Panc1 (cell line): ENCODE results near the gene PLCB1. TPM values are rescaled to one million over a fixed set of nuclear protein-coding genes. Genes with fewer than 3 reads are reported as not detected.

Source experiments
- ATAC-seq: fragments of 200-7000 bp; cut with Tn5 transposase; 2 replicates; pipeline ENCODE4 v1.9.1; 2020; ENCODE audit warnings: mild to moderate bottlenecking, moderate library complexity
- BruUV-seq: library from RNA; stranded (reverse); fragments of 400-500 nt; replicated peaks from 2 replicates; lab custom pipeline; 2021; lab: Mats Ljungman, UMichigan
- CTCF ChIA-PET: fragments of 300-600 bp; sonication (Branson Sonifier 250); formaldehyde crosslinking; loops from one replicate; lab custom pipeline; 2022; ENCODE audit warnings: antibody characterized with exemption; lab: Charles Lee
- POLR2A ChIA-PET: fragments of 300-600 bp; sonication (Branson Sonifier 250); formaldehyde crosslinking; loops from one replicate; lab custom pipeline; 2022; ENCODE audit warnings: antibody characterized with exemption; lab: Charles Lee
- DNase-seq: peaks from one replicate; pipeline ENCODE4 v3.0.0-alpha.2; 2010; ENCODE audit warnings: low read depth, low spot score
- H3K27ac ChIP-seq: 2 replicates; pipeline ENCODE4 v1.5.1; 2011; ENCODE audit warnings: mild to moderate bottlenecking, low read length, inconsistent platforms
- H3K27me3 ChIP-seq: fragments of 200-500 bp; sonication (Bioruptor generic); 2 replicates; pipeline ENCODE4 v1.6.0; 2014; ENCODE audit warnings: low read length, inconsistent platforms; ENCODE audit not compliant: control insufficient read depth, insufficient read depth
- H3K36me3 ChIP-seq: fragments of 200-500 bp; sonication (Bioruptor generic); 2 replicates; pipeline ENCODE4 v1.5.1; 2014; ENCODE audit warnings: inconsistent platforms, mild to moderate bottlenecking, low read length, moderate library complexity; ENCODE audit not compliant: control insufficient read depth, insufficient read depth
- H3K4me1 ChIP-seq: 2 replicates; pipeline ENCODE4 v1.5.1; 2011; ENCODE audit warnings: inconsistent platforms, mild to moderate bottlenecking, low read length, moderate library complexity; ENCODE audit not compliant: control insufficient read depth, insufficient read depth
- H3K4me3 ChIP-seq, 2 experiments: 2 replicates each; pipeline ENCODE4 v1.5.1; 2011 to 2012; ENCODE audit warnings: low read depth in 2 of 2, low read length in 2 of 2, mild to moderate bottlenecking in 2 of 2, inconsistent platforms in 1 of 2, moderate library complexity in 1 of 2
- H3K9me3 ChIP-seq: fragments of 200-500 bp; sonication (Bioruptor generic); 2 replicates; pipeline ENCODE4 v1.5.1; 2014; ENCODE audit warnings: low read depth, mild to moderate bottlenecking, inconsistent platforms, low read length, moderate library complexity; ENCODE audit not compliant: control insufficient read depth, insufficient read depth
- POLR2AphosphoS5 ChIP-seq: IDR thresholded peaks from 2 replicates; pipeline ENCODE4 v1.6.1; 2012; ENCODE audit warnings: mild to moderate bottlenecking, low read depth, low read length, moderate library complexity
- SIN3A ChIP-seq: IDR thresholded peaks from 2 replicates; pipeline ENCODE4 v1.6.1; 2012; ENCODE audit warnings: low read depth, mild to moderate bottlenecking, low read length, moderate library complexity, borderline replicate concordance; ENCODE audit not compliant: insufficient read depth
- TCF7L2 ChIP-seq: IDR thresholded peaks from 2 replicates; pipeline ENCODE4 v1.6.1; 2011; ENCODE audit warnings: mild to moderate bottlenecking, low read depth, low read length, inconsistent platforms
- in situ Hi-C: cut with HindIII; loops from 2 replicates; pipeline ENCODE4 v1.10.0; 2016; ENCODE audit warnings: low sequenced_read_pairs, low pct_unique_long_range_greater_than_20kb
- intact Hi-C: fragments of 100-400 bp; cut with micrococcal nuclease; formaldehyde crosslinking; loops from one replicate; pipeline ENCODE4 v1.10.0; 2022; ENCODE audit not compliant: unreplicated experiment
- total RNA-seq: library from RNA; stranded (reverse); gene quantifications from one replicate; pipeline ENCODE4 v1.2.1, GENCODE V29; 2021; ENCODE audit not compliant: unreplicated experiment
- TF ChIP-seq, protein P1 (sequence below): fragments of 450-650 bp; IDR thresholded peaks from 2 replicates; pipeline ENCODE4 v1.5.1; 2017; ENCODE audit warnings: mild to moderate bottlenecking
- TF ChIP-seq, protein P2 (sequence below), 2 experiments: IDR thresholded peaks; 2 replicates each; pipeline ENCODE4 v1.6.1; 2011 to 2012; ENCODE audit warnings: low read depth in 2 of 2, control low read depth in 1 of 2, low read length in 1 of 2, mild to moderate bottlenecking in 1 of 2, moderate library complexity in 1 of 2; ENCODE audit not compliant: insufficient read depth in 1 of 2

PLCB1 gene
- total RNA-seq, 1 experiment from 2014 or later: 0.59 TPM

DNA sequence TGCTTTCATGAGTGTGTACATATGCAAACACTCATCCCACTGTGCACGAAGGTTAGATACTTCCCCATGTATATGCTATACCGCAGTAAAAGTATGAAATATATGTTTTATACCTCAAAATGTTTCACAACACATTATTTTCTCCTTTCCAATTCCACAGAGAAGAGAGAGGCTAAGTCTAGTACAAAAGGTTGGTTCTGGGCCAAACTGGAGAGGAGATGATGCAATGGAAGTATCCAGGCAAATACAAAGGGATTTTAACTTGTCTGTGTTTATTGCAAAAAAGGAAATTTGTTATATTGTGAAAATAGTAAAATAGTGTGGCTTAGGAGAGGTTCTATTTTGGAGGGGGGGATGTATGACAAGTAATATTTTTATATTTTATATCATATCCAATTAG, 112.6 kb downstream of the PLCB1 start:
- Histone ChIP-seq H3K36me3 (no peaks in the 10 kb centered on the region), H3K27ac (no peak overlapping the region), H3K4me1 (no peaks in the 10 kb centered on the region), H3K9me3 (no peaks in the 10 kb centered on the region), H3K4me3 (no peak overlapping the region), H3K27me3 (no peaks in the 10 kb centered on the region)
- POLR2A ChIA-PET: no interaction called here
- CTCF ChIA-PET: no interaction called here
- TF ChIP-seq, protein P1, sequence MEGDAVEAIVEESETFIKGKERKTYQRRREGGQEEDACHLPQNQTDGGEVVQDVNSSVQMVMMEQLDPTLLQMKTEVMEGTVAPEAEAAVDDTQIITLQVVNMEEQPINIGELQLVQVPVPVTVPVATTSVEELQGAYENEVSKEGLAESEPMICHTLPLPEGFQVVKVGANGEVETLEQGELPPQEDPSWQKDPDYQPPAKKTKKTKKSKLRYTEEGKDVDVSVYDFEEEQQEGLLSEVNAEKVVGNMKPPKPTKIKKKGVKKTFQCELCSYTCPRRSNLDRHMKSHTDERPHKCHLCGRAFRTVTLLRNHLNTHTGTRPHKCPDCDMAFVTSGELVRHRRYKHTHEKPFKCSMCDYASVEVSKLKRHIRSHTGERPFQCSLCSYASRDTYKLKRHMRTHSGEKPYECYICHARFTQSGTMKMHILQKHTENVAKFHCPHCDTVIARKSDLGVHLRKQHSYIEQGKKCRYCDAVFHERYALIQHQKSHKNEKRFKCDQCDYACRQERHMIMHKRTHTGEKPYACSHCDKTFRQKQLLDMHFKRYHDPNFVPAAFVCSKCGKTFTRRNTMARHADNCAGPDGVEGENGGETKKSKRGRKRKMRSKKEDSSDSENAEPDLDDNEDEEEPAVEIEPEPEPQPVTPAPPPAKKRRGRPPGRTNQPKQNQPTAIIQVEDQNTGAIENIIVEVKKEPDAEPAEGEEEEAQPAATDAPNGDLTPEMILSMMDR: no peak
- TF ChIP-seq POLR2AphosphoS5 (no peak), SIN3A (no peak), TCF7L2 (no peak)
- TF ChIP-seq, protein P2, sequence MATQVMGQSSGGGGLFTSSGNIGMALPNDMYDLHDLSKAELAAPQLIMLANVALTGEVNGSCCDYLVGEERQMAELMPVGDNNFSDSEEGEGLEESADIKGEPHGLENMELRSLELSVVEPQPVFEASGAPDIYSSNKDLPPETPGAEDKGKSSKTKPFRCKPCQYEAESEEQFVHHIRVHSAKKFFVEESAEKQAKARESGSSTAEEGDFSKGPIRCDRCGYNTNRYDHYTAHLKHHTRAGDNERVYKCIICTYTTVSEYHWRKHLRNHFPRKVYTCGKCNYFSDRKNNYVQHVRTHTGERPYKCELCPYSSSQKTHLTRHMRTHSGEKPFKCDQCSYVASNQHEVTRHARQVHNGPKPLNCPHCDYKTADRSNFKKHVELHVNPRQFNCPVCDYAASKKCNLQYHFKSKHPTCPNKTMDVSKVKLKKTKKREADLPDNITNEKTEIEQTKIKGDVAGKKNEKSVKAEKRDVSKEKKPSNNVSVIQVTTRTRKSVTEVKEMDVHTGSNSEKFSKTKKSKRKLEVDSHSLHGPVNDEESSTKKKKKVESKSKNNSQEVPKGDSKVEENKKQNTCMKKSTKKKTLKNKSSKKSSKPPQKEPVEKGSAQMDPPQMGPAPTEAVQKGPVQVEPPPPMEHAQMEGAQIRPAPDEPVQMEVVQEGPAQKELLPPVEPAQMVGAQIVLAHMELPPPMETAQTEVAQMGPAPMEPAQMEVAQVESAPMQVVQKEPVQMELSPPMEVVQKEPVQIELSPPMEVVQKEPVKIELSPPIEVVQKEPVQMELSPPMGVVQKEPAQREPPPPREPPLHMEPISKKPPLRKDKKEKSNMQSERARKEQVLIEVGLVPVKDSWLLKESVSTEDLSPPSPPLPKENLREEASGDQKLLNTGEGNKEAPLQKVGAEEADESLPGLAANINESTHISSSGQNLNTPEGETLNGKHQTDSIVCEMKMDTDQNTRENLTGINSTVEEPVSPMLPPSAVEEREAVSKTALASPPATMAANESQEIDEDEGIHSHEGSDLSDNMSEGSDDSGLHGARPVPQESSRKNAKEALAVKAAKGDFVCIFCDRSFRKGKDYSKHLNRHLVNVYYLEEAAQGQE (IDR thresholded peaks at IDR 0.05; ENCODE audit: insufficient read depth in 1 of 2, low read depth in 2 of 2, low read length in 1 of 2): no peak
- intact Hi-C loops (no loop called here), in situ Hi-C loops (no loop called here)
- BruUV-seq: no TSS peak
- ATAC-seq (no peak), DNase-seq (no peak)

DNA sequence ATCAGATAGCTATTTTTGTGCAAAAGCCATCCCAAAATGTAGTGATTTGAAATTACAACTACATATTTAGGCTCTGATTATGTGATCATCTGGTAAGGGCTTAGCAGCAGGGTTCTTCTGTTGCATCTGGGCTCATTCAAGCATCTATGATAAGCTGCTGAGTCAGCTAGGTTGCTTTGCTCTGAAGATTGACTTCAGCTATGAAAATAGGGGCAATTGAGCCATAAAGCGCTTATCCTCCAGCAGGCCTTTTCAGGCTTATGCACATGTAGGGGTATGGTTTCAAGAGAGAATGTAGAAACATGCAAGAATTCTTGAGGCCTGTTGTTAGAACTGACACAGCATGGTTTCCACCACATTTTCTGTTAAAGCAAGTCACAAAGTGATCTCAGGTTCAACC, 114.1 kb downstream of the PLCB1 start:
- DNase-seq: no peak

More for the DNA sequence above, 114.1 kb downstream of the PLCB1 start:
- ChIA-PET POLR2A (no interaction called here), CTCF (no interaction called here)
- no peak for ATAC-seq
- Histone ChIP-seq H3K27ac (no peak overlapping the region), H3K4me3 (no peak overlapping the region), H3K9me3 (no peaks in the 10 kb centered on the region), H3K36me3 (no peaks in the 10 kb centered on the region), H3K27me3 (no peaks in the 10 kb centered on the region), H3K4me1 (no peaks in the 10 kb centered on the region)
- intact Hi-C loops (no loop called here), in situ Hi-C loops (no loop called here)
- TF ChIP-seq SIN3A (no peak), POLR2AphosphoS5 (no peak), TCF7L2 (no peak)
- TF ChIP-seq, protein P2 (IDR thresholded peaks at IDR 0.05; ENCODE audit: insufficient read depth in 1 of 2, low read depth in 2 of 2, low read length in 1 of 2): no peak
- TF ChIP-seq, protein P1: no peak
- BruUV-seq: no TSS peak
